ENCODE data around the gene RBMS2.

The RBMS2 gene

GRCh38 chr12:56629459-56630179 is 108.0 kb downstream of the RBMS2 start:
- no peak for DNase-seq (ENCODE audit: extremely low read depth in 1 of 2, low read depth in 1 of 2)

DNA sequence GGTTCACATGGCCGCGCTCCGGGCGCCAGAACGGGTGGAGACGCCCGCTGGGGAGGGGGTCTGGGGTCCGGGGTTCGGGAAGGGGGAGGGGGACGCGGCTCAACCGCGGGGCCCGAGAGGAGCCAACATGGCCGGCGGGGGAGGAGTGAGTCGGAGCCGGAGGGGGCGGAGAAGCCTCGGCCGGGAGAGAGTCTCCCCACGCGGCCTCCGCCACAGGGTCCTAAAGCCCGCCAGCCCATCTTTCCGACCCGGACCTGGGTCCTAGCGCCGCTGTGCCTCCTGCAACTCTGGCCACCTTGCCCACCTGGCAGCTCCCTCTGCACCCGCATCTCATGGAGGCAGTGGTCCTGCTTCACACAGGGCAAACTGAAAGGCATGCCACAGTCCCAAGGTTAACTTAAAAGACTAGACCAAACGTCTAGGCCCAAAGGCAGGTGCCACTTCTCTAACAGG is 108.6 kb downstream of the RBMS2 start, which contains the start of gene BAZ2A:
Gene BAZ2A (minus strand): TSS at position 147 of the 453 bp plus-strand sequence. CDS start 12,796 bp downstream, outside the sequence.
- DNase-seq (ENCODE audit: extremely low read depth in 1 of 2, low read depth in 1 of 2) = peak; percentile 74 to 86

DNA sequence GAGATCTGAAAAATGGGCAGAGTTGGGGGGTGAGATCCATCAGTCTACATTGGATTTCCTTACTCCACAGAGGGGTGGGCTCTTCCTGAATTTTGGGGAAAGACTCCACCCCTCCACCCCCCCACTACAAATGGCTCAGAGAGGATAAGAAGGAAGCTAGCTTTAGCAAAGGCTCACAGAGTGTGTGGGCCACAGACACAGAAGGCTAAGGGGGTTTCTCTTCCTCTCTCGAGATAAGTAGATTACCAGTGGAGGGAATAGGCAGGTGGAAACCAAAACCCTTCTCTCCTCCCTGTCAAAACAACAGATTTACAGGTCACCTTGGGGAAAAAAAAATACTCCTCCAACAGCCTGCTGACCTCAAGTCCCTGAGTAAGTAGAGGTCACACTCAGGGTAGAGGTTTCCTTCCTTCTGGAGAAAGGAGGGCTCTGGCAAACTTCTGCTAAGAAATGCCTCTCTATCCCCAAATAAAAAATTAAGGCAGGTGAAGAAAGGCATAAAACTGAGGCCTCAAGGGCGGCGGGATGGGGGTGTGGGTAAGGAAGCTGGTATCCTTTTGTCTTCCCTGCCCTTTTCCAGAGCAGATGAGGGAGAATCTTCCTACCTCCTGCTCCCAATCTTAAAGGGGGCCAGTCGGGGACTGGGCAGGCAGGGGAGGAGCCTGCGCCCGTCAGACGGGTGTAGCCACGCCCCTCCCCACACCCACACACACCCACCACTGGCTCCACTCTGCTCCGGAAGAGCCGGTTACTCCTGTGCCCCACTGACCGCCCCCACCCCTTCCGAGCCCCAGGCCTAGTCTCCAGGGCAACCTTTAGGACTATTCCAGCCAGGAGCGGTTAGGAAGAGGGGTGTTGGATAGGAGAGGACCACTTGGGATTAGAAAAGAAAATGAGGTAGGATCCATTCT is 110.4 kb downstream of the RBMS2 start:
- DNase-seq (ENCODE audit: extremely low read depth in 1 of 2, low read depth in 1 of 2) = no peak

DNA sequence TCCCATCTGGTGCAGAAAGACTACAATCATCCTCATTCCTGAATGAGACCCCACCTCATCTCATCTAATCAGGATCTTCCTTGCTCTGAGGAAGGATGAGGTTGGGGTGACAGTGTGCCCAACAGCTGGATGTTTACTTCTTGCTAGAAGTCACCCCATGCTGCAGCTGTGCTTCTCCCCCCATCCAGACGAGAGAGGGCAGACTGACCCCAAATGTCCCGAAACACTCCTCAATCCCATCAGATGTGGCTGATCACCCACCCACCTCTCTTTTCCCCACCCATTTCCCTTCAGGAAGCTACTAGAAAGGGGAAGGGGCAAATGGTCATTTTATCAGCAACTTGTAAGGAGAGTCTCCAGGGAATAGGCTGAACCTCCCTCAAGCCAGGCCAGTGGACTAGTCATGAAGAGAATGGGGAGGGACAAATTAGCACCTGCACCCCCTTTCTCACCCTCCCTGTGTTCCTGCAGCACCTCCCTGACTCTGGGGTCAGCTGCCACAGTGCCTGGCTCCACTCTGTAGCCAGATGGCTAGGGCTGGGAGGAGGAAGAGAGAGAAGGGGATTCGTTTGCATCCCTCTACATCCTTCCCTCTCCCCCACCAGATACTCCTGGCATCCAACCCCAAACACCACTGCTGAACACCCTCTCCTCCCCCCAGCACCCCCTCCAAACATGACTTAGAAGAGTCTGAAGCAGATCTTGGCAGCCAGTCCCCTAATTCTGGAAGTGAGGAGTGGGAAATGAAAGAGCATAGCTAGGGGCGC is 111.3 kb downstream of the RBMS2 start:
- no peak for DNase-seq (ENCODE audit: extremely low read depth in 1 of 2, low read depth in 1 of 2)

DNA sequence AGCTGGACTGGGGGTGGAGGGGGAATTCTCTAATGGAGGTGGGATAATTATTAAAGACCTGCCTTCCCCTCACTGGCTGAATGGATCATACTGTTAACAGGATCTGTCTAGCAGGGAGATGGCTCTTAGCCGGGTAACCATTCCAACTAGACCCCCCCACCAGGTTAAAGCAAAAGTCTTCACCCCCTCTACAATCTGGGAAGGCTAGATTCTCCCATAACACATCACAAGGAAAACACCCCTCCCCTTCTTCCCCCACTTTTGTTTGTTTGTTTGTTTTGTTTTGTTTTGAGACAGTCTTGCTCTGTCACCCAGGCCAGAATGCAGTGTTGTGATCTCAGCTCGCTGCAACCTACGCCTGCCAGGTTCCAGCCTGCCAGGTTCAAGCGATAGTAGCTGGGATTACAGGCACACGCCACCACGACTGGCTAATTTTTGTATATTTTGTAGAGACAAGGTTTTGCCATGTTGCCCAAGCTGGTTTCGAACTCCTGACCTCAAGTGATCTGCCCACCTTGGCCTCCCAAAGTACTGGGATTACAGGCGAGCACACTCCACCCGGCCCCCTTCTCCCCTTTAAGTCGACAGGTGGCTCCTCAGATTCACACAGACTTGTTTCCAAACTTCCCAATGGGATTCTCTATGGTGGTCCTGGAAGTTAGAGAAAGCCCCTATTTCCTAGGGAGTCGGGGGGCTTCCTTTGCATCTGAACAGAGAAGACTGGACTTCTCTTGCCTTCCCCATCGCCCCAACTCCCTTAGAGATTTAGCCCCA is 112.0 kb downstream of the RBMS2 start:
- no peak for DNase-seq (ENCODE audit: extremely low read depth in 1 of 2, low read depth in 1 of 2)

DNA sequence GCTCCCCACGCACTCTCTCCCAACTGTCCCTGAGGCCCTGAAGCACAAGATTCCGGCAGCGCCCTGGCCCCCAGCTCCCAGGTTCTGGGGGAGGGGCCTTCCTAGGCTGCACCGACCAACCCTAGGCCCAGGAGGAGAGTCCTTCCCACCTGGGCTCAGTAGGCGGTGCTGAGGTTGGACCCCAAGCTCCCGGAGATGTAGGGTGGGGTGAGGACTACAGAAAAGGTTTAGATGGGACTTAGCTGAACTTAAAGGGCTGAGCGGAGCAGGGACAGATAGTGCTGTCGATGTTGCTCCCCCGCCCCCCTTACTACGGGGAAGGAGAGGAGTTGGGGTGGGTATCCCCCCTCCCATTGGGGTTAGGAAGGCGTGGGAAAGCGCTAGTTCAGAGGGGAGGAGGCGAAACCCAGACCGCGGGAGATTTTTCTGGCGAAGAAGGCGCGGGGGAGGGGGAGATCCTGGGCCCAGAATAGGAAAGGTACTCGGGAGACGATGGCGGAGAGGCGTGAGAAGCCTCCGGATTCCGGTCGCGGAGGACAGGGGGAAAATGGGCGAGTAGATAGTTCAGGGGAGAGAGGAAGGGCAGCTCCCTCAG is 112.7 kb downstream of the RBMS2 start:
- DNase-seq (ENCODE audit: extremely low read depth in 1 of 2, low read depth in 1 of 2) = no peak

- peak in 1 of 2 donors; percentile 56 for DNase-seq (ENCODE audit: extremely low read depth in 1 of 2, low read depth in 1 of 2)
These were observed 113.5 kb downstream of the RBMS2 start for GRCh38 chr12:56634837-56635791.

DNA sequence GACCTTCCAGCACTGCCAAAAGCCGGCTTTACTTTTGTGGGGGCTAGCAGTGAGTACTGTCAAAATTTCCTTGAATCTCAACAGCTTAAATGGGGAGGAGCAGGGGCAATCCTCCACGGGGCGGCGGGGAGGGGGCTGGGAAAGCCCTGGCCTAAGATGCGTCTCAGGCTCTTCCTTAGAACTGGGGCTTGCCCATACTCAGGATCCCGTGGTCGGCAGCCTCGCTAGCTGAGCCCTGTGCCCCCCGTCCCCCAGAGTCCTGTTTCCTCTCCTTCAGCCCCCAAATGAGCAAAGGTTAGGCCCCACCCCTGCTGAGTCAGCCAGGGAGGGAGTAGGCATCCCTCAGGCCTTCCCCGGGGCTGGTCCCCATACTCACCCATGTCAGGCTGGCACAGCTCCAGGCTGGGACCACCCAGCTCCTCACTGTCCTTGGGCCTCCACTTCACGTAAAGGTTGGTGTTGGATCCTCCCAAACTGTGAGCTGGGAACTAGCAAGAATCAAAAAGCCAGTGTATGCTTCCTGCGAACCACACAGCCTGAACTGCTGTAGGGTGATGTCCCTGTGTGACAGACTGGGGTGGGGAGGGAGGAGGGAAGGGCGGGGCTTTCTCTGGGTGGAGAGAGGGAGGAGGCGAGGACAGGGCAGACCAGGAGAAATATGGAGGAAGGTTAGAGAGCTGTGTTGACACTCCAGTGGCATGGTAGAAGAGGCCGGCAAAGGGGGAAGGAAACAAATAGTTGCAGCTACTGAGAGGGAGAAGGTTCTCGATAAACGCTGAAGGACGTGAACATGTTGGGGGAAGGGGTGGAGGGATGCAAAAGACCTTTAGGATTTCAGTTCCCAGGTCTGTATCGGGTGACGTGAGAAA is 114.4 kb downstream of the RBMS2 start:
- DNase-seq (ENCODE audit: extremely low read depth in 1 of 2, low read depth in 1 of 2) = peak; percentile 73 to 86

- peak; percentile 72 to 95 for DNase-seq (ENCODE audit: extremely low read depth in 1 of 2, low read depth in 1 of 2)
These were observed 115.3 kb downstream of the RBMS2 start for GRCh38 chr12:56636675-56637540.

DNA sequence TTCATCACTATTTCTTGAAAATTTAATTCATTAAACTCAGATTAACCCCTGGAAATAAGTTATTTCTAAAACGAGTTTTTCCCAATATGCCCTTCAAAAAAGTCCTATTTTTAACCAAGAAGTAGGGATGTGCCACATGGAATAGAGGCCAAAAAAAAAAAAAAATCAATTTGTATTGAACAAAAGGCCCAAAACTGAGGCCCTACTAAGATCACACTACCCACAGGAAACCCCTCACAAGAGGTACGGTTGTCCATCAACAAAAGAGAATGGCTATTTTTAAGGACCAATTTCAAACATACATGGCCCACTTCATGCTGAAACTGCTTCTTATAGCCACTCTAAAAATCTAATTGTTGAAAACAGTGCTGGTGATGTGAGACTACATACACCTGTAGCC is 116.0 kb downstream of the RBMS2 start:
- no peak for DNase-seq (ENCODE audit: extremely low read depth in 1 of 2, low read depth in 1 of 2)

DNA sequence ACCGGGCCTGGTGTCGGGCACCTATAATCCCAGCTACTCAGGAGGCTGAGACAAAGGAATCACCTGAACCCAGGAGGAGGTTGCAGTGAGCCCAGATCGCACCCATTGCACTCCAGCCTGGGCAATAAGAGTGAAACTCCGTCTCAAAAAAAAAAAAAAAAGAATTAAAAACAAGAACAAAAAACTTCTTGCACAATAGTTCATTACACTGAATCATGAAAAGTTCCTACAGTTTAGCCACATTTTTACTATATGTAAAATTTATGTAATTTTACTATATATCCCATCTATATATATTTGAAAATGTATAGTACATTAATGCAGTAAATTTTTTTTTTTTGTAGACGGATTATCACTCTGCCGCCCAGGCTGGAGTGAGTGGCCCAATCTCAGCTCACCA is 119.6 kb downstream of the RBMS2 start:
- DNase-seq (ENCODE audit: extremely low read depth in 1 of 2, low read depth in 1 of 2) = no peak

DNA sequence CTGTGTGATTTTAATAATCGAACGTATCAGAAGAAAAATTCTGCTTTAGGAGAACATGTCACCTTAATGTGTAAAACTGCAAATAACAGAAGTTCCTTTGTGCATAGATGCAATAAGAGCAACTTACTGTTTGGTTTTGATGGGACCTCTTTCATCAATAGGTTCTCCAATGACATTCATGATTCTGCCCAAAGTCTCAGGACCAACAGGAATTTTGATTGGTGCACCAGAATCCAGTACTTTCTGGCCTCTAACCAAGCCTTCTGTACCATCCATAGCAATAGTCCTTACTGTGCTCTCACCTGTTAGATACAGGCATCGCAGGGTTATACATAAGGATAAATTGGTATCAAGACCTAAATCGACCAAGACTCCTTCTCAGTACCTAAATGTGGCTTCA is 123.0 kb downstream of the RBMS2 start:
- no peak for DNase-seq (ENCODE audit: extremely low read depth in 1 of 2, low read depth in 1 of 2)

DNA sequence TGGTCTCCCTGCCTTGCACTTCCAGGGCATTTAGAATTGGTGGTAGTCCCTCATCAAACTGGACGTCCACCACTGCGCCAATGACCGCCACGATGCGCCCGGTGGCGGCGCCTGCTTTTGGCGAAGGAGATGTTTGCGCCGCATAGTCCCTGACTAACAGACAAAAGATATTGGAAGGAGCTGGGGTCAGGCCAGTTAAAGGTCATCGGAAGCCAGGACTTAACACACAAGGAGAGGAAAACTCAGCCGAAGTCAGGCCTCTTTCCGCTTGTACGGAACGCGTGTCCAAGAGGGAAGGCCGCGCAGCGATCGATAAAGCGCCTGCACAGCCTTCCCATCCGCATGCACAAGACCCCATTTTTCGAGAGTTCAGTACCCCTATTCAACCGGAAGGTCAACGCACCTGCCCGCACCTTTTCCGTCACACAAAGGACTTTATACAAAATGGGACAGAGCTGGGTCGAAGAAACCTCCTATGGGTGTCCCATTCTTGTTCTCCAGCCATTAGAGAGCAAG is 123.6 kb downstream of the RBMS2 start:
- DNase-seq (ENCODE audit: extremely low read depth in 1 of 2, low read depth in 1 of 2) = no peak
